H9 (cell line): ENCODE results near the gene NGDN. TPM values are rescaled to one million over a fixed set of nuclear protein-coding genes. Genes with fewer than 3 reads are reported as not detected.
"Not testable (repeated sequence)": the region's sequence is repeated elsewhere in the genome, so short reads cannot be mapped to it uniquely, and the experiment has no call there.

Experiments used
- DNase-seq: peaks from one replicate; pipeline ENCODE4 v3.0.0-alpha.2; 2017
- H2AFZ ChIP-seq: one replicate; pipeline ENCODE4 v1.6.1; 2013; ENCODE audit warnings: mild to moderate bottlenecking, low read length, control low read depth, moderate library complexity
- H2AK5ac ChIP-seq: 2 replicates; pipeline ENCODE4 v1.6.1; 2013; ENCODE audit warnings: low read length, control low read depth, mixed read lengths; ENCODE audit not compliant: insufficient read length
- H2BK120ac ChIP-seq: one replicate; pipeline ENCODE4 v1.6.1; 2013; ENCODE audit warnings: low read depth, mild to moderate bottlenecking, low read length, control low read depth, inconsistent platforms; ENCODE audit not compliant: poor library complexity, severe bottlenecking
- H2BK12ac ChIP-seq: 2 replicates; pipeline ENCODE4 v1.6.1; 2013; ENCODE audit warnings: low read length, control low read depth, mixed read lengths, low read depth; ENCODE audit not compliant: insufficient read length
- H2BK15ac ChIP-seq: 2 replicates; pipeline ENCODE4 v1.6.1; 2013; ENCODE audit warnings: low read depth, low read length, control low read depth
- H2BK20ac ChIP-seq: one replicate; pipeline ENCODE4 v1.6.1; 2013; ENCODE audit warnings: low read depth, mild to moderate bottlenecking, low read length, control low read depth, inconsistent platforms; ENCODE audit not compliant: poor library complexity, severe bottlenecking
- H2BK5ac ChIP-seq: 2 replicates; pipeline ENCODE4 v1.6.1; 2013; ENCODE audit warnings: low read length, control low read depth, mixed read lengths; ENCODE audit not compliant: insufficient read length
- H3K14ac ChIP-seq: 2 replicates; pipeline ENCODE4 v1.6.1; 2013; ENCODE audit warnings: low read length, control low read depth; ENCODE audit not compliant: insufficient read depth
- H3K18ac ChIP-seq: 2 replicates; pipeline ENCODE4 v1.6.1; 2013; ENCODE audit warnings: low read depth, mild to moderate bottlenecking, mixed read lengths, low read length, control low read depth; ENCODE audit not compliant: insufficient read length
- H3K23ac ChIP-seq: 2 replicates; pipeline ENCODE4 v1.6.1; 2013; ENCODE audit warnings: low read length, control low read depth, mixed read lengths, low read depth; ENCODE audit not compliant: insufficient read length
- H3K23me2 ChIP-seq: 2 replicates; pipeline ENCODE4 v1.6.1; 2013; ENCODE audit warnings: low read depth, mild to moderate bottlenecking, mixed read lengths, low read length, control low read depth; ENCODE audit not compliant: insufficient read length, poor library complexity, severe bottlenecking
- H3K27ac ChIP-seq: 2 replicates; pipeline ENCODE4 v1.5.1; 2013; ENCODE audit warnings: low read length, control low read depth, mixed read lengths, low read depth; ENCODE audit not compliant: insufficient read length
- H3K27me3 ChIP-seq: 2 replicates; pipeline ENCODE4 v1.6.1; 2013; ENCODE audit warnings: low read length, control low read depth, inconsistent platforms; ENCODE audit not compliant: insufficient read depth
- H3K4ac ChIP-seq: 2 replicates; pipeline ENCODE4 v1.6.1; 2013; ENCODE audit warnings: low read depth, mild to moderate bottlenecking, control low read depth, inconsistent platforms, low read length, moderate library complexity
- H3K4me1 ChIP-seq: 2 replicates; pipeline ENCODE4 v1.6.1; 2013; ENCODE audit warnings: low read length, control low read depth, inconsistent platforms; ENCODE audit not compliant: insufficient read depth
- H3K4me2 ChIP-seq: 2 replicates; pipeline ENCODE4 v1.6.1; 2013; ENCODE audit warnings: low read length, control low read depth, mixed read lengths; ENCODE audit not compliant: insufficient read length, insufficient read depth
- H3K56ac ChIP-seq: 2 replicates; pipeline ENCODE4 v1.6.1; 2013; ENCODE audit warnings: low read depth, mild to moderate bottlenecking, mixed read lengths, low read length, control low read depth; ENCODE audit not compliant: insufficient read length
- H3K79me1 ChIP-seq: 2 replicates; pipeline ENCODE4 v1.6.1; 2013; ENCODE audit warnings: low read depth, mild to moderate bottlenecking, moderate library complexity, low read length, control low read depth, inconsistent platforms; ENCODE audit not compliant: insufficient read depth, poor library complexity, severe bottlenecking
- H3K79me2 ChIP-seq: 2 replicates; pipeline ENCODE4 v1.6.1; 2013; ENCODE audit warnings: low read length, control low read depth, inconsistent platforms; ENCODE audit not compliant: insufficient read depth
- H3K9ac ChIP-seq: 2 replicates; pipeline ENCODE4 v1.6.1; 2013; ENCODE audit warnings: low read length, control low read depth, mixed read lengths; ENCODE audit not compliant: insufficient read length; ENCODE audit errors: extremely low read depth
- H3K9me3 ChIP-seq: one replicate; pipeline ENCODE4 v1.6.1; 2013; ENCODE audit warnings: low read depth, low read length, inconsistent platforms; ENCODE audit not compliant: control insufficient read depth
- H3T11ph ChIP-seq: one replicate; pipeline ENCODE4 v1.6.1; 2013; ENCODE audit warnings: mild to moderate bottlenecking, low read length, control low read depth, inconsistent platforms
- H4K20me1 ChIP-seq: one replicate; pipeline ENCODE4 v1.6.1; 2013; ENCODE audit not compliant: control insufficient read depth, insufficient read length, insufficient read depth
- H4K5ac ChIP-seq: 2 replicates; pipeline ENCODE4 v1.6.1; 2013; ENCODE audit warnings: low read depth, mild to moderate bottlenecking, mixed read lengths, low read length, control low read depth; ENCODE audit not compliant: insufficient read length
- H4K8ac ChIP-seq: replicated peaks from 2 replicates; pipeline ENCODE4 v1.6.1; 2013; ENCODE audit warnings: low read length, control low read depth, mixed read lengths, low read depth; ENCODE audit not compliant: insufficient read length
- H4K91ac ChIP-seq: 2 replicates; pipeline ENCODE4 v1.6.1; 2013; ENCODE audit warnings: low read depth, mild to moderate bottlenecking, moderate library complexity, mixed read lengths, low read length, control low read depth; ENCODE audit not compliant: insufficient read length
- H3K27ac Mint-ChIP-seq, 3 experiments: 2 replicates in 2 of 3; 3 replicates in 1 of 3; pipeline ENCODE4 v1.8.0; 2020 to 2021; ENCODE audit warnings: mixed read lengths in 3 of 3, mild to moderate bottlenecking in 1 of 3, moderate library complexity in 1 of 3
- H3K27me3 Mint-ChIP-seq: 2 replicates; pipeline ENCODE4 v1.8.0; 2021; ENCODE audit warnings: low read depth, mild to moderate bottlenecking, moderate library complexity, mixed read lengths
- H3K36me3 Mint-ChIP-seq, 3 experiments: 2 replicates in 2 of 3; 3 replicates in 1 of 3; pipeline ENCODE4 v1.8.0; 2020 to 2021; ENCODE audit warnings: low read depth in 3 of 3, mixed read lengths in 3 of 3; ENCODE audit not compliant: insufficient read depth in 1 of 3
- H3K4me1 Mint-ChIP-seq, 2 experiments: 2 replicates each; pipeline ENCODE4 v1.8.0; 2020; ENCODE audit warnings: mixed read lengths in 2 of 2
- H3K4me3 Mint-ChIP-seq, 2 experiments: 2 replicates in 1 of 2; 3 replicates in 1 of 2; pipeline ENCODE4 v1.8.0; 2020 to 2021; ENCODE audit warnings: mild to moderate bottlenecking in 2 of 2, mixed read lengths in 2 of 2, moderate library complexity in 1 of 2
- H3K9me3 Mint-ChIP-seq, 2 experiments: 2 replicates in 1 of 2; 3 replicates in 1 of 2; pipeline ENCODE4 v1.8.0; 2020; ENCODE audit warnings: mild to moderate bottlenecking in 2 of 2, mixed read lengths in 2 of 2, moderate library complexity in 1 of 2
- CTCF ChIP-seq: fragments of 200-600 bp; sonication (generic); conservative IDR thresholded peaks from 3 replicates; pipeline ENCODE4 v1.8.0; 2021; ENCODE audit warnings: antibody characterized with exemption, mild to moderate bottlenecking
- WGBS: extraction: QIAGEN DNeasy Blood & Tissue Kit; methylation state at CpG from one replicate; pipeline ENCODE4 v1.1.7; 2013; ENCODE audit warnings: missing lambda C conversion rate, low lambda C conversion rate, mixed read lengths; ENCODE audit not compliant: insufficient read length; ENCODE audit errors: extremely low coverage; 5-methylcytosine and 5-hydroxymethylcytosine counted together
- total RNA-seq: library from RNA; stranded (reverse); gene quantifications from 2 replicates; pipeline ENCODE4 v1.2.1, GENCODE V29; 2021

NGDN gene
- total RNA-seq, 1 experiment from 2014 or later: 53.1 TPM

- H3K4me1 Mint-ChIP-seq, DNase-seq: not testable (repeated sequence)
- WGBS: no CpG with 5 or more reads among the region's 11 CpGs
Measured at GRCh38 chr14:23456883-23457586, 12.5 kb upstream of the NGDN start.

More at GRCh38 chr14:23456883-23457586, 12.5 kb upstream of the NGDN start:
- H2BK5ac ChIP-seq, H3K27ac Mint-ChIP-seq, H4K8ac ChIP-seq, H4K20me1 ChIP-seq, H3K9me3 ChIP-seq, H3K18ac ChIP-seq, H2BK15ac ChIP-seq, H2AK5ac ChIP-seq, H3K56ac ChIP-seq, H2BK20ac ChIP-seq, H3T11ph ChIP-seq, H3K36me3 Mint-ChIP-seq, H2AFZ ChIP-seq, H2BK120ac ChIP-seq, H2BK12ac ChIP-seq, H4K5ac ChIP-seq, H3K23ac ChIP-seq, H3K9me3 Mint-ChIP-seq, H3K9ac ChIP-seq, H3K4me3 Mint-ChIP-seq, H3K79me2 ChIP-seq, H3K27me3 ChIP-seq, H3K27ac ChIP-seq, H3K4me1 ChIP-seq, H4K91ac ChIP-seq, H3K79me1 ChIP-seq, H3K4ac ChIP-seq, H3K23me2 ChIP-seq, H3K4me2 ChIP-seq, H3K14ac ChIP-seq: not testable (repeated sequence)
- TF ChIP-seq CTCF: peak; percentile 62
- H3K27me3 Mint-ChIP-seq: peaks cover 13% of the 10 kb centered on the region
